ENCODE measurements around the gene AURKB.

Gene AURKB

GRCh38 chr17:8162233-8162996, 48.0 kb downstream of the AURKB start, which contains the start of gene VAMP2:
VAMP2 (minus strand) TSS chr17:8162948; CDS start chr17:8162879, 69 bp downstream.
- no peak for TF ChIP-seq CTCF (IDR thresholded peaks at IDR 0.05)
- H3K36me3 ChIP-seq, result peaks cover 33% of the 10 kb centered on the region
- H3K4me1 ChIP-seq (ENCODE audit: control insufficient read depth in 1 of 2, insufficient read depth in 1 of 2, low read depth in 1 of 2, low read length in 1 of 2), result peaks cover 58 to 59% of the 10 kb centered on the region in 2 experiments
- no peaks in the 10 kb centered on the region for H3K27me3 ChIP-seq
- H3K27ac ChIP-seq, result peak within 1 kb of the TSS; percentile 95
- no peaks in the 10 kb centered on the region for H3K9me3 ChIP-seq
- peak within 1 kb of the TSS; percentile 94 to 95 for H3K4me3 ChIP-seq (ENCODE audit: low read depth in 1 of 2, low read length in 1 of 2)

GRCh38 chr17:8161289-8162232, 48.8 kb downstream of the AURKB start:
- H3K27me3 ChIP-seq, result no peaks in the 10 kb centered on the region
- peaks cover 33% of the 10 kb centered on the region for H3K36me3 ChIP-seq
- H3K4me3 ChIP-seq (ENCODE audit: low read depth in 1 of 2, low read length in 1 of 2), result peak overlapping the region; percentile 94 to 95
- no peak for TF ChIP-seq CTCF (IDR thresholded peaks at IDR 0.05)
- H3K27ac ChIP-seq, result peak overlapping the region; percentile 95
- no peaks in the 10 kb centered on the region for H3K9me3 ChIP-seq
- H3K4me1 ChIP-seq (ENCODE audit: control insufficient read depth in 1 of 2, insufficient read depth in 1 of 2, low read depth in 1 of 2, low read length in 1 of 2), result peaks cover 65 to 66% of the 10 kb centered on the region in 2 experiments

- Histone ChIP-seq H3K27me3 (no peaks in the 10 kb centered on the region), H3K4me1 (ENCODE audit: control insufficient read depth in 1 of 2, insufficient read depth in 1 of 2, low read depth in 1 of 2, low read length in 1 of 2) (peaks cover 69 to 70% of the 10 kb centered on the region in 2 experiments), H3K36me3 (peaks cover 33% of the 10 kb centered on the region), H3K4me3 (ENCODE audit: low read depth in 1 of 2, low read length in 1 of 2) (peak overlapping the region; percentile 94 to 95), H3K27ac (peak overlapping the region; percentile 95), H3K9me3 (no peaks in the 10 kb centered on the region)
- no peak for TF ChIP-seq CTCF (IDR thresholded peaks at IDR 0.05)
Observed at GRCh38 chr17:8160741-8161221, 49.6 kb downstream of the AURKB start.

- Histone ChIP-seq H3K9me3 (no peaks in the 10 kb centered on the region), H3K4me3 (ENCODE audit: low read depth in 1 of 2, low read length in 1 of 2) (no peak overlapping the region), H3K36me3 (peaks cover 33% of the 10 kb centered on the region), H3K4me1 (ENCODE audit: control insufficient read depth in 1 of 2, insufficient read depth in 1 of 2, low read depth in 1 of 2, low read length in 1 of 2) (peaks cover 75 to 76% of the 10 kb centered on the region in 2 experiments), H3K27me3 (no peaks in the 10 kb centered on the region), H3K27ac (peak overlapping the region; percentile 95)
- TF ChIP-seq CTCF (IDR thresholded peaks at IDR 0.05), result no peak
Observed at GRCh38 chr17:8160224-8160577, 50.2 kb downstream of the AURKB start.

GRCh38 chr17:8159459-8160223, 50.7 kb downstream of the AURKB start:
- H3K4me3 ChIP-seq (ENCODE audit: low read depth in 1 of 2, low read length in 1 of 2), result no peak overlapping the region
- H3K27me3 ChIP-seq, result no peaks in the 10 kb centered on the region
- H3K9me3 ChIP-seq, result no peaks in the 10 kb centered on the region
- TF ChIP-seq CTCF (IDR thresholded peaks at IDR 0.05), result no peak
- peaks cover 76 to 77% of the 10 kb centered on the region in 2 experiments for H3K4me1 ChIP-seq (ENCODE audit: control insufficient read depth in 1 of 2, insufficient read depth in 1 of 2, low read depth in 1 of 2, low read length in 1 of 2)
- peaks cover 33% of the 10 kb centered on the region for H3K36me3 ChIP-seq
- H3K27ac ChIP-seq, result peak overlapping the region; percentile 82
